Measurements from ENCODE around the gene PRSS21.

Gene PRSS21, protein sequence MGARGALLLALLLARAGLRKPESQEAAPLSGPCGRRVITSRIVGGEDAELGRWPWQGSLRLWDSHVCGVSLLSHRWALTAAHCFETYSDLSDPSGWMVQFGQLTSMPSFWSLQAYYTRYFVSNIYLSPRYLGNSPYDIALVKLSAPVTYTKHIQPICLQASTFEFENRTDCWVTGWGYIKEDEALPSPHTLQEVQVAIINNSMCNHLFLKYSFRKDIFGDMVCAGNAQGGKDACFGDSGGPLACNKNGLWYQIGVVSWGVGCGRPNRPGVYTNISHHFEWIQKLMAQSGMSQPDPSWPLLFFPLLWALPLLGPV

DNA sequence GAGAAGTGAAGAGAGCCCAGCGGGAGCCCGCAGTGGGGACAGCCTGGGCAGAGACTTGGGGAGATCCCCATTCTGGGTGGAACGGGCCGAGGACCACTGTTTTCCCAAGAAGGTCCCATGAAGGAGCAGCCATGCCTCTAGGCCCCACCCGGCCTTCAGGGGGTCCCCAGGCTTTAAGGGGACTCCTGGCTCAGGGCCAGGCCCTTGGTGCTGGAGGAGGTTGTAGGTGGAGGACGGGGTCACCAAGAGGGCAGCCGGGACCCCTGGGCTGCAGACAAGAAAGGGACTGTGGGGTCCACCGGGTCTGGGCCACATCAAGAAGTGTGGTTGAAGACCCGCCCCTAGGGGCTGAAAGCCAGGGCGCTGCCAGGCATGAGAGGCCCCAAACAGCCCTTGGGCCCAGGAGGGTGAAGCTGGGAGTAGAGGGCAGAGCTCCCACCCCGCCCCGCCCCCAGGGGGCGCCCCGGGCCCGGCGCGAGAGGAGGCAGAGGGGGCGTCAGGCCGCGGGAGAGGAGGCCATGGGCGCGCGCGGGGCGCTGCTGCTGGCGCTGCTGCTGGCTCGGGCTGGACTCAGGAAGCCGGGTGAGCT is at the start of gene PRSS21:
Gene PRSS21 (plus strand): TSS at position 487 of the 589 bp plus-strand sequence. CDS start 32 bp downstream, at position 519.
- no peak for DNase-seq

DNA sequence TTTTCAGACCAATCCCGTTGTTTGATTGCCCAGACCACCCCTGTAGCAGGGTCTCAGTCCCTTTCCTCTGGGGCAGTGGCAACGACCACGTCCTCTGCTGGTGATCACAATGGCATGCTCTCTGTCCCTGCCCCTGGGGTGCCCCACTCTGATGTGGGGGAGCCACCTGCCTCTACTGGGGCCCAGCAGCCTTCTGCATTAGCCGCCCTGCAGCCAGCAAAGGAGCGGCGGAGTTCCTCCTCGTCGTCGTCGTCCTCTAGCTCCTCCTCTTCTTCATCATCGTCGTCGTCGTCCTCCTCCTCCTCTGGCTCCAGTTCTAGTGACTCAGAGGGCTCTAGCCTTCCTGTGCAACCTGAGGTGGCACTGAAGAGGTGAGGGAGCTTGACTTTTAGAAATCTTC is 49.1 kb upstream of the PRSS21 start:
- no peak for DNase-seq

DNA sequence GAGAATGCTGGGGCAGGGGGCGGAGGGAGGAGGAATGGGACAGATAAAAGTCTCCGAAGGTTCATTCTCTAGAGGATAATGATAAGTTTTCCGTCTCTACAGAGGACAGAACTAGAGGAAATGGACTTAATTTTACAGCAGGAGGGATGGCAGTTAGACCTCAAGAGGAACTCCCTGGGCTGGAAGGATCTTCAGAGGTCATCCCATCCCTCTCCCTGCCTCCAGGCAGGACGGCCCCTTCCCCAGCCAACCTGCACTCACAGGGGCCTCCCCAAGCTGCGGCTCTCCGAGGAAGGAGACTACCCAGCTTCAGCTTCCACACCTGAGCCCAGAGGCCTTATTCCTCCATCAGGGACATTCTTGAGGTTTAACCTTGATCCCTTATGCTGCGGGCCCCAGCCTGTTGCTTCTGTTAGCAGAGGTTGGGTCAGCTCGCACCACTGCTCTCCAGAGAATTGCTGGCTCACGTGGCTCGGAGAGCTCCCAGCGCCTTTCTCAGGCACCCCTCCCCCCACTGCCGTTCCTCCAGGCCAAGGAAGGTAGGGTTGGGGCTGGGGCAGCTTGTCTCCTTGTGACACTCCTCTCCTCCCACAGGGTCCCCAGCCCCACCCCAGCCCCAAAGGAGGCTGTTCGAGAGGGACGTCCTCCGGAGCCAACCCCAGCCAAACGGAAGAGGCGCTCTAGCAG is 48.5 kb upstream of the PRSS21 start:
- no peak for DNase-seq

DNA sequence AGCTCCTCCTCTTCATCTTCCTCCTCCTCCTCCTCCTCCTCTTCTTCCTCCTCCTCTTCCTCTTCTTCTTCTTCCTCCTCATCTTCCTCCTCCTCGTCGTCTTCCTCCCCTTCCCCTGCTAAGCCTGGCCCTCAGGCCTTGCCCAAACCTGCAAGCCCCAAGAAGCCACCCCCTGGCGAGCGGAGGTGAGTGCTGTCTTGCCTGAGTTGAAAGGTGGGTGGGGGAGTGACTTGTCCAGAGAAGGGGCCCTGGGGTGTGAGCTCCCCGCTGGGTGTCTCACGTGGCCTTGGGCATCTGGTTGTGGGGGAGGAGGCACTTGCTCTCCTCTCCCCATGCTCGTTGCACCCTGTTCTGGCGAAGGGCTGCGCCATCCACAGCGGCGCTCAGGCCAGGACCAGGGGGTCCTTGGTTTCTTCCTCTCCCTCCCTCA is 47.9 kb upstream of the PRSS21 start:
- no peak for DNase-seq

DNA sequence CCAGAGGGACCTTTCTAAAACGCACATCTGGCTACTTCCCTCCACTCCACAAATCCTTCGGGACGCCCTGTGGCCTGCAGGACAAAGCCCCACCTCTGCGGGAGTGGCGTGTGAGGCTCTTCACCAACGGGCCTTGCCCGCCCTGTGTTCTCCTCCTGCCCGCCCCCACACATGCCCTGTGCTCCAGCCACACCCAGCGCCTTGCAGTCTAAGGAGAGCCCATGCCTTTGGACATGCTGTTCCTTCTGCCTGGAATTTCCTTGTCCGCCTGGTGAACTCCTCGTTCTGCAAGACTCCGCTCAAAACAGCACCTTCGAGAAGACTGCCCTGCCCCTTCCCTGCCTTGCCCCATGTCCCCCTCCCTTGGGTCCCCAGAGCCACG is 47.4 kb upstream of the PRSS21 start:
- no peak for DNase-seq

DNA sequence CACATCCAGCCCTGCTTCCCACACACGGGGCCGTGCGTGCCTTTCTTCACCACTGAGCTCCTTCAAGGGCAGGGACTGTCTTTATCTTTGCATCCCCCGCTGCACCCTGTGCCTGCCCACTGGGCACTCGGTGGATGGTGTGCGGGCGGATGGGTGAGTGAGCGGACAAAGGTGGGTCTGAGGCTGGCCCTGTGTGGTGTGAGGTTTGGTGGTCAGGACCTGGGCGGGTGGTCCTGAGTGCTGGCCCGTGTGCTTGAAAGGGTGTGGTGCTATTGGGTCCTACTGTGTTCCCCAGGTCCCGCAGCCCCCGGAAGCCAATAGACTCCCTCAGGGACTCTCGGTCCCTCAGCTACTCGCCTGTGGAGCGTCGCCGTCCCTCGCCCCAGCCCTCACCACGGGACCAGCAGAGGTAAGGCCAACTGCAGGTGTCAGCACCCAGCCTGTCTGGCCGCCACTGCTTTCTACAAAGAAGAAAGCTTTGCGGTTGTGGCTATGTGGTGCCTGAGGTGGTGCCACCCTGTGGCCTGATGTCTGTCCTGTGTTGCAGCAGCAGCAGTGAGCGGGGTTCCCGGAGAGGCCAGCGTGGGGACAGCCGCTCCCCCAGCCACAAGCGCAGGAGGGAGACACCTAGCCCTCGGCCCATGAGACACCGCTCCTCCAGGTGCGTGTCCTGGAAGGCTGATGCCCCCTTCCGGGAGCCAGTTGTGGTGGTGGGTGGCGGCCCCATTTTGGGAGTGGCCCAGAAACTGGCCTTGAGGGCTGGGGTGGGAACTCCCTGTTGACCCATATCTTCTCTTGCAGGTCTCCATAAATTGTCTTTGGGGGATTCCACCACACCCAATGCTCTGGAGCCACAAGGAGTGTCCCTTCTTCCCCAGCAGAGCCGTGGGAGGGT is 46.7 kb upstream of the PRSS21 start:
- no peak for DNase-seq

DNA sequence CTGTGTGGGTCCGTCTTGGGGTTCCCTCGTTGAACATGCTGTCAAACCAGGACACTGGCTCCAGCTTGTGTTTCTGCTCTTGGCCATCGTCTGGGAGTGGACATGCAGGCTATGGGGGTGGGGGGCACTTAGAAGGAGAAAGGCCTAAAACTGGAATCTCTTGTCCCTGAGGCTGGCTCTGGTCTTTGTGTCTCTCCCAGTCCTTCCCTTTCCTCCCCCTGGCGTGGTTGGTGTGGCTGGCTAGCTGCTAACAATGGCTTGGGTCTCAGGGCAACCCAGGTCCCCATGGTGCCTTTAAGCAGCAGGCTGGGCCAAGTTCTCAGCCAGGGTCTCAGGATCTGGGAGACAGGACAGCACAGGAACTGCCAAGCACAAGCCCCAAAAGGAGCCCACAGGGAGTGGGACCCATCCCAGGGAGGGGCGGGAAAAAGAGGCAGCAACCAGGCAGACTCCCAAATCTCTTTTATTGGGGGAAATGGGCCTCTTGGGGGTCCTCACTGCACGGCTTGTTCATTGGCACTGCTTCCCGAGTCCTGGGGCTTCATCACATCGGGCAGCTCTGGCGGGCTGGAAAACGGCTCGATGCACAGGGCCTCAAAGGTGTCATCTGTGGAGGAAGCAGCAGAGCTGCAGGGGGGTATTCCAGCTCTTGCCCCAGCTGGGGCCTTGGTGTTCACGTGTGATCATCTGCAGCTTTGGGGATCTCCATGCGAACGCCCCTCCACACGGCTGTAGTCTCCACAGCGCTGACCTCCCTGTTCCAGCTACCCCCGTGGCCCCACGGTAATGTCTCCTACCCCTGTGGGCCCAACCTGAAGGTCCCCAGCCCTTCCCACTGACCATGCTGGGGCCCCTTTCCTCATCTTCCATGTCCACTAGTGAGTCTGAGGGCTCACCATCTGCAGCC is 45.3 kb upstream of the PRSS21 start:
- no peak for DNase-seq

DNA sequence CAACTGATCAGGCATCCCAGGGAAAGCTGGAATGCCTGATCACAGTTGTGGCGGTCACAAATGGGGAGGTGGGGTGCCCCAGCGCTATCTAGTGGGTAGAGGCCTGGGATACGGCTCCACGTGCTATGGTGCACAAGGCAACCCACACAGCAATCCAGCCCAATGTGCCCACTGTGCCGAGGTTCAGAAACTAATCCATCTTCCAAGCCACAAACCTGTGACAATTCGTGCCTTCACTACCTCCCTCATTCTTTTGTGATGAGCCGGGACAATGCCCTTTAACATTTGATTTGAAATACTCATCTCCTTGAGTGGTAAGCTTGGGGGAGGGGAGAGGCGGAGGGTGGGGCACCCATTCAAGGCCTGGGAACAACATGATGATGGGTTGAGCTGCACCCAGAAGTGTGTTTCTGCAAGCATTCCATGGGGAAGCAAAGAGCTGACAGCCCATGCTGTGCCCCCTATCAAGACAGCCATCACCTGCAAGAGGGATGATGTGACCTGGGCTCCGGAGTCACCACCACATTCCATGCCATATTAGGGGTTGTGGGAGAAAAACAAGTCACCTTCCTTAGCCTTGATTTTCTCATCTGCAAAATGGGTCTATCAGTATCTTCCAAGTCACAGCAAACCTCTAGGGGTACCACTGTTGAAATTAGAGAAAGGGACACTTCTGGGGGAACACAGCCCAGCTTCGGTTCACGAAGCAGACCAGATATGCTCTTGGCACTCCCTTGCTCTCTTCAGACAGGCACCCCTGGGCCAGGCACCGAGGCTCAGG is 43.7 kb upstream of the PRSS21 start:
- no peak for DNase-seq

DNA sequence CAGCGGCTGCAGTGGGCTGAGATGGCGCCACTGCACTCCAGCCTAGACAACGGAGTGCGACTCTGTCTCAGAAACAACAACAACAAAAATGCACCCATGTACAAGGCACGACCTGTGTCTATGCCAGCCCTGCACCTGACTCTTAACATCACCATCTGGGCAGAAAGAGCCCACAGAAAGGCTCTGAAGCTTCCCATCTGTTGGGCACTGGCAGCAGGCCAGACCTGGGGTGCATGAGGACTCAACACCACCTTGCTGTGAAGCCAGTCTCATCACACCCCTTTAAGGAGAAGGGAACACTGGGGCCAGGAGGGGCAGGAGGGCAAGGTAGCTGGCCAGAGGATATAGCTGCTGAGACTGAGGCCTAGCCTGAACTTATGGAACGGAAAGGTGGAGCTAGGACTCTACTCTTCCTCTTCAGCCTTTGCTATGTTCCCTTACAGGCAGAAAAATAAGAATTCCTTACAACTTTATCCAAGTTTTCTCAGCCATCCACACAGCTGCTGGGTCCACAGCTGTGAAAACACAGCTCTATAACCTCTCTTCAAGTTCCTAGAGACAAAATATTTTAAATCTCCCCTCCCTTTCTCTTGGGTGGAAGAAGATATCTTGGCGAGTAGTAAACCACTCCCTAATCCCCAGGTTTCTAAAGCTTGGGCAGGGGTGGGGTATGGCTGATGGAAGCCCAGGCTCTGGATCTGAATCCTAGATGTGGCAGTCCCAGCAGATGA is 42.7 kb upstream of the PRSS21 start:
- DNase-seq: no peak

DNA sequence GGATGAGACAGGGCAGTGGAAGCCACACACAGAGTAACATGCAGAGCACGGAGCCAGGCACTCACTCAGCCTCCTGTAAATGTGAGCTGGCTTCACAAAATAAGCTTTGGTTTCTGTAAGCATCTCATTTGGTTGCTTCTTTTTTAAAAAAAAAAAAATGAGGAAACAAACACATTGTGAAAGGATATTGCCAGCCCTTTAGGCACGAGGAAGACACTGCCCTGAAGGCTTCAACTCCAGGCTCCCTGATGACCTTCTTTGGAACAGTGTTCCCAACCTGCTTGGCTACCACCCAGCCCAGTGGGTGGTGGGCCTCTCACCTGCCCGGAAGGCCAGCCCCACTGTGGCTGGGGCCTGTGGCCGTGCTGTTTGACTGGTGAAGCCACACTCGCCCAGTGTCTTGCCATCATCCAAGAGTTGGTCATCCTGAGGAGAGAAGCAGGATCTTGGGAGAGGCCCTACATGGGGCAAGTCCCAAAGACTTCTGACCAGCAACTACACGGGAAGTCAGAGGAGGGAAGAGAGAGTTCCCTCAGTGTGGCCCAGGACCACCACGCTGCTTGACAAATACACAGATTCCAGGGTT is 41.8 kb upstream of the PRSS21 start:
- DNase-seq: no peak

DNA sequence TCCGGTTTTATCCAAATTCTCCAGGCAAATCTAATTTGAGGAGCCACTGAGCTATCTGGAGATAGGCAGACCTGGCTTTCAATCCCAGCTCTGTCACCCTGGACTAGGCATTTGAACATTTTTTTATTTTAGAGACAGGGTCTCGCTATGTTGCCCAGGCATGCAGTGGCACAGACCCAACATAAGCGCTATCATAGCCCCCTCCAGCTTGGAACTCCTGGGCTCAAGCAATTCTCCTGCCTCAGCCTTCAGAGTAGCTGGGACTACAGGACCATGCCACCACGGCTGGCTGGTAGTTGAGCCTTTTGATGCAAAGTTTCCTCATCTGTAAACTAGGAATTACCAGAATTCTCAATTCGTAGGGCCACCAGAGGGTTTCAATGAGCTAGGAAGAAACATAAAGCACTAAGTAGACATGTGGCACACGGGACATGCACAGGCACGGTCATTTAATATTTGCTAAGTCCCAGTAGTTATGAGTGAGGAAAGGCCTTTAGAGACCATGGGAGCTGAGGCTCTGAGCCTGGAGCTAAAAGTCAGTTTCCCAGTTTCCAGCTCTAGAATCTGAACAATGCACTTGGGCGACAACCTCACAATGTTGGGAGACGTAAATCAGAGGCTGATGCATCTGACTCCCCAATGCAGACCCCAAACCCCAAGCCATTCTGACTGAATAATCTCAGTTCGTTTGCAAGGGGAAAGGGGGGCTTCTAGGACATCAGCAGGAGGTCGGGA is 41.1 kb upstream of the PRSS21 start:
- DNase-seq: no peak

DNA sequence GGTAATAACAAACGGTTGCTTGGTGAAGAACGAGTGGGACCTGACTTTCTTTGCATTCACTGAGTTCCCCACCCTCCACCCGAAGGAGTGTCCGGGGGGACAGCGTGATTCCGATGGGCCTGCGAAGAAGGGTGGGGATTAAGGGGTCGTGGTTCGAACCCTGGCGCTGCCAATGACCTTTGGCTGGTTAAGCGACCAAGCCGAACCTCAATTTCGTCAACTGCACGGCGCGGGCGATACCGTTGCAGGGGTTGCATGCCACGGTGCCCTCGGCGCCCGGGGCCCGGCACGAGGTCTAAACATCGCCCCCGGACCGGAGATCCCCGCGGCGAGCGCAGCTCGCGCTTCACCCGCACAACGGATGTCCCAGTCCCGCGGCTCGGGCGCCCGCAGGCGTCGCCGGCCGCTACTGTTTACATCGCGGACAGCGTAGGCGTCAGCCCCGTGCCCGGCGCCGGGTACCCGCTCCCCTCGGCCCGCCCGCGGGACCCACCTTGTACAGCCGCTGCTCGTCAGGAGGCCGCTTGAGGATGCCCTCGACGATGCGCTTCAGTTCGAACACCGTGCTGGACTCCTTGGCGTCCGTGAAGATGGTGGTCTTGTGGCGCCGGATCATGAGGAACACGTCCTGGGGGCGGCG is 40.4 kb upstream of the PRSS21 start:
- no peak for DNase-seq

DNA sequence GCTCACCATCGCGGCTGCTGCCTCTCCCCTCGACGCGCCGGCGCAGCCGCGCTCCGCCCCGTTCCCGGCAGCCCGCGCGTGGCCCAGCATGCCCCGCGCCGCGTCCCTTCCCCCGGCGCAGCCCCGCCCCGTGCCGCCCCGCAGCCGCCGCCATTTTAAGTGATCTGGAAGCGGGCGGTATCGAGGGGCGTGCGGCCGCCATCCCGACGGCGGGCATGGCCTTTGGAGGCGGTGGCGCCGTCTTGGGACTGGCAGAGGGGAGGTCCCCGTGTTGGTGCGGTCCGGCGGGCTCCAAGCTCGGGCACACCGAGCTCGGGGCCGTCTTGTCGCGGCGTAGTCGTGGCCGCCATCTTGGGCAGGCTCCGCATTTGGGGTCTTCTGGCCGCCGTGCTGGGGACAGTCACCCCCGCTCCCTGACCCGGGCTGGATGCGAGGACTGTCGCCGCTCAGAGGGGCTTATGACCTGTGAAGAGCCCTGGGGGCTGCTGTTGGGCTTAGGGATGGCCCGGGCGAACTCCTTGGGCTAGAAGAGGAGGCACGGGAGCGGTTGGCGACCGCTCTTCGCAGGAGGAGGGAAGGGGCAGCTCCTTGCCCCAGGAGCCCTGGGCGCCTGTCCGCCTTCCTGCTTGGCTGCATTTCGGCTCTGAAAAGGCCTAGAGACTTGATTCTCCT is 39.7 kb upstream of the PRSS21 start, which contains the start of gene ELOB:
Gene ELOB (minus strand): TSS at position 50 of the 672 bp plus-strand sequence. CDS start 41 bp downstream, at position 9.
- DNase-seq: no peak

DNA sequence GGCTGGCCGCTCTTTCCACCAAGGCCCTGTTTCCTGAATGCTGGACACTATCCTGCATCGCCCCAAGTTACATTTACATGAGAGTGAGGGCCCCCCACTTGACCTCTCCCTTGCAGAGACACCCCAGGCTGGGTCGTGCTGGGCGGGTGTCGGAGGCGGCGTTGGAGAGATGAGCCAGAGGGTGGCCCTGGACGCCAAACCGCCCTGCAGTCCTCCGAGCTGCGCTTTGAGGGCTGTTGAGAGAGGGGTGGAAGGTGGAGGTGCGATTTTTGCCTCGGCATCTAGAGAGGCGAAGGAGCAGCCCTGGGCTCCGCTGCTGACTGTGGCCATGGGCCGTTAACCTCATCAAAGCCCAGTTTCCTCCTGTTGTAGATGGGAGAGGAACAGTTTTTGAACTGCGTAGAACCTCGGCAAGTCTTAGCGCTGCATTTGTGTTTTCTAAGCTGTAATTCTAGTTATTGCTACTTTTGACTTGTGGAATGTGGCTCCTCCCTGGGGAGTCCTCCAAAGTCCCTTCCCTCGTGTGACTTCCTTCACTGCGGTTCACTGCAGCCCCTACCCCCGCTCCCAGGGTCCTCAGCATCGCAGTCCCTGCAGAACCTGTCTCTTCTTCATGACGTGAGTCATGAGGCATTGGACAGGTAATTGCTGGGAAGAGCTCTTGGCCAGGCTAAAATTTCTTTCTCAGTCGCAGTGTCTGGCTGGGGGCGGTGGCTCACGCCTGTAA is 39.0 kb upstream of the PRSS21 start:
- no peak for DNase-seq

DNA sequence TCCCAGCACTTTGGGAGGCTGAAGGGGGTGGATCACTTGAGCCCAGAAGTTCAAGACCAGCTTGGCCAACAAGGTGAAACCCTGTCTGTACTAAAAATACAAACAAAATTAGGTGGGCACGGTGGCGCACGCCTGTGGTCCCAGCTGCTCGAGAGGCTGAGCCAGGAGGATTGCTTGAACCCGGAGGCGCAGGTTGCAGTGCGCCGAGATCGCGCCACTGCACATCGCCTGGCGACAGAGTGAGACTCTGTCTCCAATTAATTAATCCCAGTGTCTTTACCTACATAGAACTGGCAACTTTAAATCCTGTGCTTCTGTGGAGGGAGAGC is 38.4 kb upstream of the PRSS21 start:
- no peak for DNase-seq

DNA sequence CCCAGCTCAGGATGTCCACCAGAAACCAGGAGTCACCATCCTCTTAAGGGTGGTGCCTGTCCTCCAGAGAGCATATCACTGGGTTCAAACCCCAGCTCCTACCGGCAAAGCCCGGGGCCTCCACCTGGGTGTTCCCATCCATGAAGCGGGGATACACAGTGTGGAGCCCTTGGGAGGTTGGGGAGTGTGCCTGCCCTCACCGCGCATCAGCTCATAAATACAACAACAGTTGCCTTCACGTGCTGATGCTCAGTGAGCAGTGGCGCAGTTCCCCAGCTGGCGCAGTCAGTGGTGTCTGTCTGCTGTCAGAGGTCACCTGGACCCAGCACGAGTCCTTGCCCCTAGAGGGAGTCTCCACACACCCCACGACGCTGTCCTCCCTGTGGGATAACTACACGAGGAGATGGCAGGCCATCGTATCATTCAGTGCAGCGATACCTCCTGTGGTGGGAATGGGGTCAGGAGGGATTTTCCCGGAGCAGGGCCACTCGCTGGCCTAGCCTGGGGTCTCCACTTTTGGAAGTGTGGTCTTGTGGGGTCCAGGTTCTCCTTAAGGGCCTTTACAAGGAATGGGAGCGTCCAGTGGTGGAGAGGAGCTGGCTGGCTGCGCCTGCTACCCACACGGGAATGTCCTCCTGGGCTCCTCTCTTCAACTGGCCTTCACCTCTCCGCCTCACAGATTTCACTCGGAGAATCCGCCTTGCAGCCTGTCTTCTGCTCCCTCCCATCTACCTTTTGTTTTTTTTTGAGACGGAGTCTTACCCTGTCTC is 37.7 kb upstream of the PRSS21 start:
- no peak for DNase-seq

Data from NCI-H2081 treated with DMSO at 0.1 percent for 48 hours (cell line).